Ovary (tissue), 9 donors: ENCODE results near the gene ANGPTL4. TPM values are rescaled to one million over a fixed set of nuclear protein-coding genes. Genes with fewer than 3 reads are reported as not detected.

Source experiments
- DNase-seq, 5 donors: peaks; one replicate each; pipeline ENCODE4 v3.0.0-alpha.2; 2019 to 2020
- H3K27ac ChIP-seq, 2 donors: fragments of 200-600 bp; one replicate each; pipeline versions ENCODE4 v1.5.1 to v1.8.0; 2019 to 2022
- H3K27me3 ChIP-seq: fragments of 200-600 bp; one replicate; pipeline ENCODE4 v1.8.0; 2022
- H3K36me3 ChIP-seq: fragments of 200-600 bp; sonication (generic); one replicate; pipeline ENCODE4 v1.5.1; 2019
- H3K4me1 ChIP-seq: one replicate; pipeline ENCODE4 v1.8.1; 2013; ENCODE audit warnings: mild to moderate bottlenecking, moderate library complexity; ENCODE audit not compliant: insufficient read depth
- H3K4me3 ChIP-seq: fragments of 200-600 bp; sonication (generic); one replicate; pipeline ENCODE4 v1.5.1; 2017
- H3K9me3 ChIP-seq, 2 donors: fragments of 200-600 bp in 1 of 2; sonication (generic) in 1 of 2; one replicate each; pipeline versions ENCODE4 v1.5.1 to v1.8.1; 2013 to 2019; ENCODE audit warnings: mild to moderate bottlenecking in 1 of 2, moderate library complexity in 1 of 2
- EP300 ChIP-seq: sonication (generic); formaldehyde crosslinking; IDR thresholded peaks from one replicate; pipeline ENCODE4 v1.6.1; 2017; ENCODE audit warnings: antibody characterized with exemption
- POLR2A ChIP-seq: fragments of 450-650 bp; IDR thresholded peaks from one replicate; pipeline ENCODE4 v1.6.1; 2017; ENCODE audit warnings: antibody characterized with exemption, mild to moderate bottlenecking, moderate library complexity
- WGBS, 3 donors: extraction: QIAGEN DNeasy Blood & Tissue Kit in 1 of 3; methylation state at CpG; one replicate each; pipeline versions ENCODE4 v1.1.5 to v1.1.7; 2013 to 2017; 5-methylcytosine and 5-hydroxymethylcytosine counted together
- intact Hi-C, 4 donors: fragments of 100-400 bp; cut with DNase I; formaldehyde crosslinking; loops; one replicate each; pipeline versions ENCODE4 v1.11.0 to v1.15.1; 2022 to 2023
- polyA plus RNA-seq, 2 donors: library from polyadenylated mRNA; stranded (reverse); fragments of 200-250 nt in 1 of 2; fragments of 350-450 nt in 1 of 2; fragmentation: Illumina TruSeq in 1 of 2; extraction: RNeasy Lipid Tissue Mini Kit (QIAGEN cat#74804) in 1 of 2; gene quantifications; one replicate each; pipeline ENCODE4 v1.2.3, GENCODE V29; 2013 to 2014
- total RNA-seq, 7 donors: library from RNA; depleted of rRNA in 2 of 7; stranded (reverse); fragments of >200 nt in 2 of 7; fragmentation: NEBNext Ultra II Directional in 3 of 7; extraction: Animal tissue kit (Norgen Biotek cat#: 25700) in 3 of 7; gene quantifications; one replicate each; pipeline versions ENCODE4 v1.1.0 to v1.2.4, GENCODE V29; 2016 to 2023
- TF ChIP-seq, protein P1 (sequence below), 3 donors: fragments of 450-650 bp in 2 of 3; fragments of 200-600 bp in 1 of 3; IDR thresholded peaks; one replicate each; pipeline versions ENCODE4 v1.5.1 to v1.8.0; 2016 to 2022; ENCODE audit warnings: antibody characterized with exemption in 3 of 3, mild to moderate bottlenecking in 1 of 3
- donor health status: DM: no; HTN: no; CAD: no; lungs with moderate emphysema.
- donor health status: DM: no; HTN: no; CAD: no.
- donor health status: Bipolar disorder and iron deficiency.
- donor health status: DM: yes; HTN: yes; CAD: no.
- donor health status: DM: no; HTN: no; CAD: no.
- donor health status: DM: yes; HTN: yes; CAD: no.

ANGPTL4 gene
- total and polyA plus RNA-seq, 9 donors: 0.71 to 35.0 (median 3.0) TPM

DNA sequence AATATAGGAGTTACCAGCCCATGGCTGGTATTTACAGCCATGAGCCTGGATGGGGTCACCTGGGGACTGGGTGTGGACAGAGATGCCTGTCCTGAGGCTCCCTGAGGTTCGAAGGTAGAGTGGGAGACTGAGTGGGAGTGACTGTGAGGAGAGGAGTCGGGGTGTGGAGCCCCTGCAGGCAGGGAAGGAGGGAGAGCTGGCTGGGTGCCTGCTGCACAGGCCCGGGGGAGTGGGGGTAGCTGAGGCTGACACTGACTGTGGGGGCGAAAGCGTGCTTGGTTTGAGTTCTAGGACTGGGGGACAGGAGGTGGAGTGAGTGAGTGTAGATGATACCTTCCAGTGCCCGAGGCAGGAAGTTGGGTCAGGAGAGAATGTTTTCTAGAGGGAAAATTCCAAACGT is 33.3 kb downstream of the ANGPTL4 start:
- Histone ChIP-seq H3K9me3 (no peaks in the 10 kb centered on the region), H3K27me3 (no peaks in the 10 kb centered on the region), H3K27ac (peak overlapping the region in 1 of 2 donors; percentile 31), H3K36me3 (no peaks in the 10 kb centered on the region), H3K4me1 (peaks cover 18% of the 10 kb centered on the region), H3K4me3 (no peak overlapping the region)
- 17 to 18% (median 17%) methylated on average over 7 of the region's 7 CpGs for WGBS, 3 donors
- intact Hi-C loops: loop anchor here in 3 of 4 donors (2.0 to 5.0 kb wide), 3 partner anchors 42 to 905 kb away; no protein-coding TSS in a partner anchor
- peak in 1 of 5 donors; percentile 46 for DNase-seq
- TF ChIP-seq POLR2A (no peak), EP300 (no peak)
- TF ChIP-seq, protein P1, sequence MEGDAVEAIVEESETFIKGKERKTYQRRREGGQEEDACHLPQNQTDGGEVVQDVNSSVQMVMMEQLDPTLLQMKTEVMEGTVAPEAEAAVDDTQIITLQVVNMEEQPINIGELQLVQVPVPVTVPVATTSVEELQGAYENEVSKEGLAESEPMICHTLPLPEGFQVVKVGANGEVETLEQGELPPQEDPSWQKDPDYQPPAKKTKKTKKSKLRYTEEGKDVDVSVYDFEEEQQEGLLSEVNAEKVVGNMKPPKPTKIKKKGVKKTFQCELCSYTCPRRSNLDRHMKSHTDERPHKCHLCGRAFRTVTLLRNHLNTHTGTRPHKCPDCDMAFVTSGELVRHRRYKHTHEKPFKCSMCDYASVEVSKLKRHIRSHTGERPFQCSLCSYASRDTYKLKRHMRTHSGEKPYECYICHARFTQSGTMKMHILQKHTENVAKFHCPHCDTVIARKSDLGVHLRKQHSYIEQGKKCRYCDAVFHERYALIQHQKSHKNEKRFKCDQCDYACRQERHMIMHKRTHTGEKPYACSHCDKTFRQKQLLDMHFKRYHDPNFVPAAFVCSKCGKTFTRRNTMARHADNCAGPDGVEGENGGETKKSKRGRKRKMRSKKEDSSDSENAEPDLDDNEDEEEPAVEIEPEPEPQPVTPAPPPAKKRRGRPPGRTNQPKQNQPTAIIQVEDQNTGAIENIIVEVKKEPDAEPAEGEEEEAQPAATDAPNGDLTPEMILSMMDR (IDR thresholded peaks at IDR 0.05): no peak

DNA sequence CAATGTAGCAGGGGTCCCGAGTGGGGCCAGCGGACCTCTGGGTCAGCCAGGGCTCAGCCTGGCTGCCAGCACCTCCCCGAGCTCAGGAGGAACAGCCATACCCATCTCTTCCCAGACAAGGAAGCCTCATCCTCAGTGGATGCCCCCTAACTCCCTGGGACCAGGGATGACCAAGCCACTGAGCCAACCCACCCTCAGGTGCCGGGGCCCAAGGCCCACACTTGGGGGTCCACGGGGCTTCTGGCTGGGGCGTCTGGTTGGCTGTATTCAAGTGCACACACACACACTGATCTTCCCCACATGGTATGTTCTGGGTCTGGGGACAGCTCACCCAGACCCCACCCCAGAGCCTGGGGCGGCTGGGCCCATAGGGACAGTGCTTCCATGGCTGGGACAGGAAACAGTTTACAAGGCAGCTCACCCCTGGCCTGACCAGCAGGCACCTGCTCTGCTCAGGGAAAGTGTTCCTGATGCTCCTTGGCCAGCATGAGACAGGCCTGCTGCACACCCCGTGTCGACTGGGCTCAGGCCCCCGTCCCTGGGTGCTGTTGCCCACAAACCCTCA is 33.9 kb downstream of the ANGPTL4 start:
- Histone ChIP-seq H3K27me3 (no peaks in the 10 kb centered on the region), H3K36me3 (no peaks in the 10 kb centered on the region), H3K4me1 (peaks cover 18% of the 10 kb centered on the region), H3K27ac (no peak overlapping the region), H3K9me3 (no peaks in the 10 kb centered on the region), H3K4me3 (no peak overlapping the region)
- no peak for DNase-seq
- intact Hi-C loops: loop anchor here in 3 of 4 donors (2.0 to 5.0 kb wide), 3 partner anchors 43 to 904 kb away; no protein-coding TSS in a partner anchor
- WGBS, 3 donors: 67 to 72% (median 68%) methylated on average over 9 to 10 of the region's 10 CpGs
- TF ChIP-seq EP300: no peak
- TF ChIP-seq POLR2A: no peak
- TF ChIP-seq, protein P1 (IDR thresholded peaks at IDR 0.05): no peak

DNA sequence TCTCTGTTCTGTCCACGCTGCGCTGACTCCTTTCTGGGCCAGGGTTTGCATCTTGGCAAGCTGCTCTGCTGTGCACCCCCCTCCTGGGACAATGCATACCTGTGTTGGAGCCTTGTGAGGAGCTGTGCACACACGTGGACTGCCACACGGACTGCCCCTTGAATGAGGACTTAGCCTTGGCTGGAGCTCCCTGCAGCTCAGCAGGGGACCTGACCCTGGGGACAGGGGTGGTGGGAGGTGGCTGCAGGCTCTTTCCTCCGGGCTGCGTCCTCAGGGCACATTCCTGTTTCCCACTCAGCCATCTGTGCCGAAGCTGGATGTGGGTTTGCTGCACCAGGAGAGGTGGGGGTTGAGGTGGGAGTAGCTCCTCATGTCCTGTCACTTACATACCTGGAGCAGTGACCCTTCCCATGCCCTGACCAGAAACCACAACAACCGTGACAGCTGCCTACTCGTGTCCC is 34.4 kb downstream of the ANGPTL4 start:
- intact Hi-C loops: loop anchor here in 2 of 4 donors (5.0 kb wide), 2 partner anchors 46 to 904 kb away; no protein-coding TSS in a partner anchor
- no peak overlapping the region for H3K4me3 ChIP-seq

DNA sequence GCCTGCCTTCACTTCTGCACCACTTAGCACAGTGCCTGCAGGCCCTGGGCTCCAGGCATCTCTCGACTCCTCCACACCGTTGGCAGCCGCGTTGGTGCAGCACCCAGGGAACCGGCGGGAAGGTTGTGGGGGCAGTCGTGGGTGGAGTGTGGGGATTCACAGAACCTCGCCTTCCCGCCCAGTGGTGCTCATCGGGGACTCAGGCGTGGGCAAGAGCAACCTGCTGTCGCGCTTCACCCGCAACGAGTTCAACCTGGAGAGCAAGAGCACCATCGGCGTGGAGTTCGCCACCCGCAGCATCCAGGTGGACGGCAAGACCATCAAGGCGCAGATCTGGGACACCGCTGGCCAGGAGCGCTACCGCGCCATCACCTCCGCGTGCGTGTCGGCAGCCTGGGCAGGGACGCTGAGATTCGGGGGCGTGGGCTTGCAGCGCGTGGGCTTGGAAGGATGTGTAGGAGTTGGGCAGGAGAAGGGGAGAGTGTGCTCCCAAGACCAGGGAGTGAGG is 35.8 kb downstream of the ANGPTL4 start:
- peaks cover 12% of the 10 kb centered on the region for H3K4me1 ChIP-seq
- DNase-seq: no peak
- TF ChIP-seq EP300 (no peak), POLR2A (no peak)
- TF ChIP-seq, protein P1 (IDR thresholded peaks at IDR 0.05): no peak
- intact Hi-C loops: loop anchor here in 3 of 4 donors (5.0 to 10.0 kb wide), 3 partner anchors 47 to 903 kb away; partner anchors contain the start of gene PRAM1 (in 1 of the 3)
- no peak overlapping the region for H3K4me3 ChIP-seq
- no peaks in the 10 kb centered on the region for H3K27me3 ChIP-seq
- H3K27ac ChIP-seq: no peak overlapping the region
- no peaks in the 10 kb centered on the region for H3K9me3 ChIP-seq
- no peaks in the 10 kb centered on the region for H3K36me3 ChIP-seq
- 88 to 93% (median 92%) methylated on average over 32 to 34 of the region's 34 CpGs for WGBS, 3 donors

More for the DNA sequence above, 34.4 kb downstream of the ANGPTL4 start:
- WGBS, 3 donors: 55 to 58% (median 57%) methylated on average over 9 of the region's 9 CpGs
- Histone ChIP-seq H3K9me3 (no peaks in the 10 kb centered on the region), H3K36me3 (no peaks in the 10 kb centered on the region), H3K4me1 (peaks cover 16% of the 10 kb centered on the region), H3K27me3 (no peaks in the 10 kb centered on the region), H3K27ac (no peak overlapping the region)
- no peak for DNase-seq
- TF ChIP-seq, protein P1 (IDR thresholded peaks at IDR 0.05): no peak
- TF ChIP-seq POLR2A (no peak), EP300 (no peak)
